Body of pancreas (tissue), 4 donors: ENCODE results near the gene LTBP2. TPM values are rescaled to one million over a fixed set of nuclear protein-coding genes. Genes with fewer than 3 reads are reported as not detected.

Source experiments
- ATAC-seq: fragments of 150-250 bp; one replicate; pipeline ENCODE4 v1.9.1; 2016
- DNase-seq, 4 donors: peaks; one replicate each; pipeline ENCODE4 v3.0.0-alpha.2; 2019
- H3K27ac ChIP-seq, 4 donors: fragments of 200-600 bp; sonication (generic); 1 replicate in 3 of 4; 2 replicates in 1 of 4; pipeline versions ENCODE4 v1.5.1 to v1.6.1; 2016 to 2019; ENCODE audit warnings: mild to moderate bottlenecking in 1 of 4, mixed read lengths in 1 of 4, moderate library complexity in 1 of 4
- H3K27me3 ChIP-seq, 2 donors: fragments of 200-600 bp; sonication (generic); one replicate each; pipeline ENCODE4 v1.6.0; 2016; ENCODE audit warnings: mild to moderate bottlenecking in 1 of 2
- H3K36me3 ChIP-seq, 2 donors: fragments of 200-600 bp; sonication (generic); replicated peaks in 1 of 2; 2 replicates each; pipeline ENCODE4 v1.5.1; 2016; ENCODE audit warnings: low read depth in 2 of 2; ENCODE audit not compliant: insufficient read depth in 1 of 2
- H3K4me1 ChIP-seq: fragments of 200-600 bp; sonication (generic); one replicate; pipeline ENCODE4 v1.6.0; 2016
- H3K4me3 ChIP-seq, 2 donors: fragments of 200-600 bp; sonication (generic); 1 replicate in 1 of 2; 2 replicates in 1 of 2; pipeline ENCODE4 v1.5.1; 2016 to 2019
- H3K9me3 ChIP-seq, 3 donors: fragments of 200-600 bp; sonication (generic); 1 replicate in 2 of 3; 2 replicates in 1 of 3; pipeline ENCODE4 v1.5.1; 2016
- POLR2A ChIP-seq, 3 donors: fragments of 450-650 bp; IDR thresholded peaks; one replicate each; pipeline ENCODE4 v1.6.1; 2016; ENCODE audit warnings: antibody characterized with exemption in 3 of 3, mild to moderate bottlenecking in 2 of 3
- WGBS, 2 donors: methylation state at CpG; one replicate each; pipeline ENCODE4 v1.1.5; 2017; 5-methylcytosine and 5-hydroxymethylcytosine counted together
- intact Hi-C: fragments of 100-400 bp; cut with DNase I; formaldehyde crosslinking; loops from one replicate; pipeline ENCODE4 v1.15.1; 2023
- total RNA-seq, 2 donors: library from RNA; depleted of rRNA; stranded (reverse); fragments of >200 nt; gene quantifications; one replicate each; pipeline ENCODE4 v1.1.0, GENCODE V29; 2016
- TF ChIP-seq, protein P1 (sequence below), 7 experiments: fragments of 450-650 bp in 4 of 7; fragments of 200-600 bp in 3 of 7; sonication (generic) in 3 of 7; IDR thresholded peaks; one replicate each; pipeline ENCODE4 v1.5.1; 2016 to 2019; ENCODE audit warnings: antibody characterized with exemption in 7 of 7

Gene LTBP2
- total RNA-seq, 2 donors from 2014 or later: 15.8 to 20.4 TPM

DNA sequence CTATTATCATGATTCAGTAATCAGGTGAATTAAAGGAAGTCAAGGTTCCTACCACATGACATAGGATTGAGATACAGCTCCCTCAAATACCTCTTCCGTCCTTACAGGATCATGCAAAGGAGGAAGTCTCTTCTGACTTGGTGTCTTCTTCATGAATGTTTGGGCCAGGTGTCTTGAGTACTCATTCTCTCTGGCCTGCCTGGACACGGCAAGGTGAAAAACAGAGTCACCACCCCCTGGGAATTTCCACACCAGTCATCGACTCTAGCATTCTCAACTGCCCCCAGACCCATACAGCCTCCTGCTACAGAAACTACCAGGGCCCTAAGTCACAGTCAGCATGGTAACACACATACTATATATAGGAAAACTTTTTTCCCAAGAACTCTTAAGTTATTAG is 44.9 kb upstream of the LTBP2 start:
- no peaks in the 10 kb centered on the region for H3K4me1 ChIP-seq
- H3K36me3 ChIP-seq: peaks cover 0 to 3% of the 10 kb centered on the region in 2 donors
- no peak overlapping the region for H3K27ac ChIP-seq
- WGBS, 2 donors: 90 to 98% methylated on average over 3 of the region's 3 CpGs
- H3K9me3 ChIP-seq: no peaks in the 10 kb centered on the region
- DNase-seq (no peak), ATAC-seq (no peak)
- TF ChIP-seq, protein P1, sequence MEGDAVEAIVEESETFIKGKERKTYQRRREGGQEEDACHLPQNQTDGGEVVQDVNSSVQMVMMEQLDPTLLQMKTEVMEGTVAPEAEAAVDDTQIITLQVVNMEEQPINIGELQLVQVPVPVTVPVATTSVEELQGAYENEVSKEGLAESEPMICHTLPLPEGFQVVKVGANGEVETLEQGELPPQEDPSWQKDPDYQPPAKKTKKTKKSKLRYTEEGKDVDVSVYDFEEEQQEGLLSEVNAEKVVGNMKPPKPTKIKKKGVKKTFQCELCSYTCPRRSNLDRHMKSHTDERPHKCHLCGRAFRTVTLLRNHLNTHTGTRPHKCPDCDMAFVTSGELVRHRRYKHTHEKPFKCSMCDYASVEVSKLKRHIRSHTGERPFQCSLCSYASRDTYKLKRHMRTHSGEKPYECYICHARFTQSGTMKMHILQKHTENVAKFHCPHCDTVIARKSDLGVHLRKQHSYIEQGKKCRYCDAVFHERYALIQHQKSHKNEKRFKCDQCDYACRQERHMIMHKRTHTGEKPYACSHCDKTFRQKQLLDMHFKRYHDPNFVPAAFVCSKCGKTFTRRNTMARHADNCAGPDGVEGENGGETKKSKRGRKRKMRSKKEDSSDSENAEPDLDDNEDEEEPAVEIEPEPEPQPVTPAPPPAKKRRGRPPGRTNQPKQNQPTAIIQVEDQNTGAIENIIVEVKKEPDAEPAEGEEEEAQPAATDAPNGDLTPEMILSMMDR (IDR thresholded peaks at IDR 0.05): no peak
- no peak for TF ChIP-seq POLR2A (IDR thresholded peaks at IDR 0.05)
- H3K27me3 ChIP-seq: no peaks in the 10 kb centered on the region
- H3K4me3 ChIP-seq: no peak overlapping the region
- intact Hi-C loops: no loop called here

DNA sequence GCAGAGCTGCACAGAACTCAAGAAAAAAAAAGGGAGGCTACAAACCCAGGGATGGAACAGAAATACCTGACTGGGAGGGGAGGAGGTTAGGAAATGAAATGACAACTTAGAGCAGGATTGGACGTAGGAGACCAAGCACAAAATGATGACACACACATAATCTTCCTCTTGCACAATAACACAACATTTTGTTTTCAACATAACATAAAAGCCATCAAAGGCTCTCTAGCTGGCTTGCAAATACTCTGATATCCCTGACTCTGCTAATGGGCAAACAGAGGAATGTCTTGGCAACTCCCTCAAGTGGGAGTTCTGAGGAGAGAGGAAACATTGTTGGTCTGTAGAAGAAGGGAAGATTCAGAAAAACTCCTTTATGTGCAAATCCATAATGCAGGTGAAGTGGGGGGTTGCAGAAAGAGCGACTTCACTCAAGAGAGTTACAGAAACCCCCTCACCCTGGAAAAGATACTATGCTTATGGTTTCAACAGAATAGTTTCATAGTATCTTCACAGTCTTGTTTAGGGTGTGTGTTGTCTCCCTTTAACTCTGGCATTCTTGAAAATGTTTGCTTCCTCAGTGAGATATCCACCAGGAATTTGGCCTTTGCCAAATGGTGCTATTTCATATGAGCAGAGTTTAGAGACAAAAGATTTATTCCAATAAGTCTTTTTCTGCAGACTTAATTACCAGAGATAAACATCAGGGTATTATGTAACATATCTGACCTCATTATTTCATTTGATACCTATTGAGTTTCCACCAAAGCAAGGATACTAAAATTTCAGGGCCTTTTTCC is 43.8 kb upstream of the LTBP2 start:
- WGBS, 2 donors: 89 to 90% methylated on average over 2 of the region's 2 CpGs
- no peak for ATAC-seq
- no peak overlapping the region for H3K27ac ChIP-seq

DNA sequence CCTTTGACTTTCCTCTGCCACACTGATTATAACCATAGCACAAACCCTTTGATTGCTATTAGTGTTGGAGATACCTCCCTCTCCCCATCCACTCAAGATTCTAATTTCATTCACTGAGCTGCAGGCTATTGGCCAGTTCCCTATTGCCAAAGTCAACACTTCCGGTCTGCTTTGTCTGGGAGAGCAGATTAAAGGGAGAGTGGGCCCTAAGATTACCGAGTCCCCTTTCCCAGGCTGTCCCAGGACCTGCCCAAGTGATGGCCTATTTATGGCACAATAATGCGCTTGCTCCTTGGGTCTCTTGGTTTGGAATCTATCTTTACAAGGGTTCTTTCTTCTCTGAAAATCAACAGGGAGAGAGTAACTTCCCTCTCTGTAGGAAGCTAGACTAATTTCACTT is 42.9 kb upstream of the LTBP2 start:
- DNase-seq (no peak), ATAC-seq (no peak)
- H3K27me3 ChIP-seq: no peaks in the 10 kb centered on the region
- no peaks in the 10 kb centered on the region for H3K9me3 ChIP-seq
- WGBS, 2 donors: 71 to 72% methylated on average over 3 of the region's 3 CpGs
- no peaks in the 10 kb centered on the region for H3K4me1 ChIP-seq
- intact Hi-C loops: no loop called here
- no peak overlapping the region for H3K4me3 ChIP-seq
- peaks cover 0 to 1% of the 10 kb centered on the region in 2 donors for H3K36me3 ChIP-seq
- H3K27ac ChIP-seq: no peak overlapping the region
- TF ChIP-seq, protein P1 (IDR thresholded peaks at IDR 0.05): no peak
- no peak for TF ChIP-seq POLR2A (IDR thresholded peaks at IDR 0.05)

More for the DNA sequence above, 43.8 kb upstream of the LTBP2 start:
- H3K4me1 ChIP-seq: no peaks in the 10 kb centered on the region
- no peaks in the 10 kb centered on the region for H3K9me3 ChIP-seq
- H3K36me3 ChIP-seq: peaks cover 0 to 1% of the 10 kb centered on the region in 2 donors
- DNase-seq: no peak
- TF ChIP-seq POLR2A (IDR thresholded peaks at IDR 0.05): no peak
- TF ChIP-seq, protein P1 (IDR thresholded peaks at IDR 0.05): no peak
- H3K4me3 ChIP-seq: no peak overlapping the region
- intact Hi-C loops: no loop called here
- no peaks in the 10 kb centered on the region for H3K27me3 ChIP-seq

DNA sequence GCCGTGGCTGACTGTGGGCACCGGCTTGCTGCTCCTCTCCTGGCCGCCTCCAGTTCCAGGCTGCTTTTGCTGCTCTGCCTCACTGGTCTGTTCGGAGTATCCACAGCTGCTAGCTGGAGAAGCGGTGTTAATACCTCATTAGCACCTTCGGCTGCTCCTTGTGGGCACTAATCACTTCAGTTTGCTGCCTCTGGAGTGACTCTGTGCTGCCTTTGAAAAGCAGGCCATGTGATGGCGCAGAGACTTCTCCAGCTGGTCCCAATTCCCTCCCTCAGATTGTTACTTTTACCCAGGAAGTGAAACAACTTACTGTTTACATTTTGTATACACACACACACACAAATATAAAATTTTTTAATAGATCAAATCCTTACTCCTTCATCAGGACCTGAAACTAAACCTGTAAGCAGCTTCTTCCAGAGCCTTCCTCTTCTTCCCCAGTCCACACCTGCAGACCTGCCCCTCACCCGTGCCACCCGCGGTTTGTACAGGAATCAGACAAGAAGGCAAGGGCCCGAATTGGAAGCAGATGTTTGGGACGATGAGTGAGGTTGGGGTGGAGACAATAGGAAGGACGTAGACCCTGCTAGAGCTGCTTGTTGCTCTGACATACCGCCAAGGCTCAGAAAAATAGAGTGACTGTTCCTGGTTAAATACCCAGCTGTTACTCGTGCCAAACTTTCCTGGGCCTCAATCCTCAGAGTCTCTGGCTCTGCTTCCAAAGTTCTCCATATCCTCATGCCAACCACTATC is 41.5 kb upstream of the LTBP2 start:
- no peaks in the 10 kb centered on the region for H3K27me3 ChIP-seq
- peaks cover 0 to 1% of the 10 kb centered on the region in 2 donors for H3K36me3 ChIP-seq
- H3K9me3 ChIP-seq: no peaks in the 10 kb centered on the region
- no peak for TF ChIP-seq POLR2A (IDR thresholded peaks at IDR 0.05)
- TF ChIP-seq, protein P1 (IDR thresholded peaks at IDR 0.05): no peak
- 81 to 84% methylated on average over 15 of the region's 15 CpGs for WGBS, 2 donors
- ATAC-seq (no peak), DNase-seq (no peak)
- H3K4me1 ChIP-seq: no peaks in the 10 kb centered on the region
- H3K27ac ChIP-seq: no peak overlapping the region
- intact Hi-C loops: no loop called here
- no peak overlapping the region for H3K4me3 ChIP-seq
